Neuron (in vitro differentiated cells): ENCODE results near the gene HDAC4.

Experiments used
- H2AFZ ChIP-seq: one replicate; pipeline ENCODE4 v1.6.1; 2013; ENCODE audit warnings: low read depth, mild to moderate bottlenecking, inconsistent platforms, low read length, moderate library complexity
- H3K27me3 ChIP-seq: one replicate; pipeline ENCODE4 v1.6.1; 2013; ENCODE audit warnings: low read length; ENCODE audit not compliant: insufficient read depth
- H3K36me3 ChIP-seq: one replicate; pipeline ENCODE4 v1.6.1; 2013; ENCODE audit warnings: low read length; ENCODE audit not compliant: insufficient read depth
- H3K4me1 ChIP-seq: one replicate; pipeline ENCODE4 v1.6.1; 2013; ENCODE audit warnings: low read length; ENCODE audit not compliant: insufficient read depth
- H3K4me3 ChIP-seq: 2 replicates; pipeline ENCODE4 v1.5.1; 2013; ENCODE audit warnings: mild to moderate bottlenecking, low read length, moderate library complexity
- H3K9me3 ChIP-seq: one replicate; pipeline ENCODE4 v1.6.1; 2013; ENCODE audit warnings: low read length

HDAC4 gene

GRCh38 chr2:239028253-239028619 lies 372.6 kb downstream of the HDAC4 start:
- Histone ChIP-seq H3K4me1 (no peaks in the 10 kb centered on the region), H3K27me3 (peaks cover 3% of the 10 kb centered on the region), H3K9me3 (no peaks in the 10 kb centered on the region), H2AFZ (no peak overlapping the region), H3K4me3 (no peak overlapping the region), H3K36me3 (no peaks in the 10 kb centered on the region)

GRCh38 chr2:239027391-239028252 lies 373.2 kb downstream of the HDAC4 start:
- H3K36me3 ChIP-seq = no peaks in the 10 kb centered on the region
- no peaks in the 10 kb centered on the region for H3K9me3 ChIP-seq
- peaks cover 5% of the 10 kb centered on the region for H3K27me3 ChIP-seq
- H3K4me3 ChIP-seq = no peak overlapping the region
- no peaks in the 10 kb centered on the region for H3K4me1 ChIP-seq
- H2AFZ ChIP-seq = no peak overlapping the region

- no peaks in the 10 kb centered on the region for H3K4me1 ChIP-seq
- peaks cover 6% of the 10 kb centered on the region for H3K27me3 ChIP-seq
- H2AFZ ChIP-seq = no peak overlapping the region
- no peaks in the 10 kb centered on the region for H3K9me3 ChIP-seq
- H3K4me3 ChIP-seq = no peak overlapping the region
- no peaks in the 10 kb centered on the region for H3K36me3 ChIP-seq
Measured at GRCh38 chr2:239026711-239027361, 374.0 kb downstream of the HDAC4 start.

GRCh38 chr2:239025951-239026461 lies 374.8 kb downstream of the HDAC4 start:
- Histone ChIP-seq H3K4me3 (no peak overlapping the region), H2AFZ (no peak overlapping the region), H3K4me1 (no peaks in the 10 kb centered on the region), H3K36me3 (no peaks in the 10 kb centered on the region), H3K27me3 (peaks cover 6% of the 10 kb centered on the region), H3K9me3 (no peaks in the 10 kb centered on the region)

GRCh38 chr2:239025096-239025801 lies 375.6 kb downstream of the HDAC4 start:
- Histone ChIP-seq H3K27me3 (peaks cover 6% of the 10 kb centered on the region), H3K36me3 (no peaks in the 10 kb centered on the region), H2AFZ (no peak overlapping the region), H3K9me3 (no peaks in the 10 kb centered on the region), H3K4me1 (no peaks in the 10 kb centered on the region), H3K4me3 (no peak overlapping the region)

DNA sequence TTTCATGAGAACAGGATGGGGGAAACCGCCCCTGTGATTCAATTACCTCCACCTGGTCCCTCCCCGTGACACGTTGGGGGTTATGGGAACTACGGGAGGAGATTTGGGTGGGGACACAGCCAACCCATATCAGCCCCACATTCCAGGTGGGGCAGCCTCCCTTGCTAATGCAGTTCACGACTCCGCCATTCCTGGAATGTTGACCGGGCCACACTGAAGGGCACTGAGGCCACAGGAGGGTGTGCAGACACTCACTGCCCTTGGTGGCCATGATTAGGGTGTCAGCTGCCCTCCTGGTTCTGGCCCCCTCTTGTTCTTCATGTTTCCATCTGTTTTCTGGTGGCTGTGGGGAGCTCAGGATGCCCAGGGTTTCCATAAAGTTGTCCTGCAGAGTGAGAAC lies 376.6 kb downstream of the HDAC4 start:
- Histone ChIP-seq H3K9me3 (no peaks in the 10 kb centered on the region), H3K4me1 (no peaks in the 10 kb centered on the region), H3K4me3 (no peak overlapping the region), H2AFZ (no peak overlapping the region), H3K36me3 (no peaks in the 10 kb centered on the region), H3K27me3 (peaks cover 6% of the 10 kb centered on the region)

DNA sequence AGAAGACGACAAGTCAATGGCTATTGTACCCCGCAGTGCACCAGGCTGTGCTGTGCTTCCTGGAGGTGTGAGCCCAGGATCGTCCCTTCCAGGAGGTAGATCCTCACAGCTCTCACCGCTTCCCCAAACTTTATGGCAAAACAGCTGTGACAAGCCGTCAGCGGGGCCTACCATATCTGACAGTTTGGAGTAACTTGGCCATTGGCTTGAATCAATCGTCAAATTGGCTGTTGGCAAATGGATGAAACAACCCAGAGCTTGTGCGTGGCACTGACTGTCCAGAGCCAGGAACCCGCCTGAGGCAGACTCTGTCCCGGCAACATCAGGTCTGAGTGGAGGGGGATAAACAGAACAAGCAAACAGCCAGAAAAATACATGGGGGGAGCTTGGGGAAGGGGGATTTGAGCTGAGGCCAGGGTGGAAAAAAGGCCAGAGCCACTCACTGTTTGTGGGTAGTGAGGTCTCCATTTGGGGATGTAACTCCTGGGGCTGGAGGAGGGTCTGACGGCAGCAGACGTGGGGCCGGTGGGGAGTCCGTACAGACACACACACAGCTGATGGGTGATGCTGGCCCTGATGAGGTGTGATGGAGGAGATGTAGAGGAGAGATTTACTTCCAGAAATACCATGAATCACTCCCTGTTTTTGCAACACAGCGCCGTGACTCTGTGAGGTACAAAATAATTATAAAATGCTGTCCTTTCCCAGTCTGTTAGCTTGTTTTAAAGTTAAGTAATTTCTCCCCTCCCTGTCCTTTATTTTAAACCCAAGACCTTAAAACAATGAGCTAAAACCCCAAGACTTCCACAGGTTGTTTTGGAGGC lies 378.2 kb downstream of the HDAC4 start:
- no peak overlapping the region for H3K4me3 ChIP-seq
- H3K36me3 ChIP-seq = no peaks in the 10 kb centered on the region
- H3K9me3 ChIP-seq = no peaks in the 10 kb centered on the region
- H2AFZ ChIP-seq = no peak overlapping the region
- H3K27me3 ChIP-seq = peaks cover 6% of the 10 kb centered on the region
- no peaks in the 10 kb centered on the region for H3K4me1 ChIP-seq

DNA sequence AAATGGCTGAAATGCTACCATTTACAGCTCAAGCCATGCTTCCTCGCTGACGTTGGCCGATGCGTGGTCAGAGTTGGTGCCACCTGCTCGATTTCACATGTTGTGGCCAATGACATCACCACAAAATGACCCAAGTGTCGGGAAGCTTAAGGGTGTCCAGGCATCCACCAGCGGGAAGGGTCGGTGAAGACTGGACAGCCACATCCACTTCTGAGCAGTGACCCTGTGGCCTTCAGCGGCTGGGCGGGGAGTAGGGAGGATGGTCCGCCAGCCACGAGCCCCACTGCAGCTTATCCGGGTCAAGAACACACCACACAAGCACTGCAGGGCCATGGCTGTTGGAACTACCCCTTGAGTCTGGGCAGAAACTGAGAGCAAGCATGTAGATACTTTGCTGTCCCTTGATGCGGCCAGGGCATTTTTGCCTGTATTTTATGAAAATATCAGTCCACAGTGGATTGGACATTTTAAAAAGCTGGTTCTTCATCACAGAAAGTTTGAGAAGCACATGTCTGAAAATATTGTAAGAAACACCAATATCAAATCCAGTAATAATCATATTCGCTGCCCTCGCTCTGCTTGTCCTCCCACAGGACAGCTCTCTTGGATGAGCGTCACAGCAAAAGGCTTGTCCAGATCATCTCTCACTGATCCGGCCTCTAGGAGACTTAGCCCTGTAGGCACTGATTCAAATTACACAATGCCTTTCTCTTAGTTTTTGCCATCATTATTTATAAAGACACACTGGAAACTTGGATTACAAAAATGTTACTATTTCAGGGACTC lies 379.0 kb downstream of the HDAC4 start:
- no peaks in the 10 kb centered on the region for H3K4me1 ChIP-seq
- H3K36me3 ChIP-seq = no peaks in the 10 kb centered on the region
- no peak overlapping the region for H2AFZ ChIP-seq
- no peaks in the 10 kb centered on the region for H3K9me3 ChIP-seq
- H3K27me3 ChIP-seq = peaks cover 6% of the 10 kb centered on the region
- H3K4me3 ChIP-seq = no peak overlapping the region

DNA sequence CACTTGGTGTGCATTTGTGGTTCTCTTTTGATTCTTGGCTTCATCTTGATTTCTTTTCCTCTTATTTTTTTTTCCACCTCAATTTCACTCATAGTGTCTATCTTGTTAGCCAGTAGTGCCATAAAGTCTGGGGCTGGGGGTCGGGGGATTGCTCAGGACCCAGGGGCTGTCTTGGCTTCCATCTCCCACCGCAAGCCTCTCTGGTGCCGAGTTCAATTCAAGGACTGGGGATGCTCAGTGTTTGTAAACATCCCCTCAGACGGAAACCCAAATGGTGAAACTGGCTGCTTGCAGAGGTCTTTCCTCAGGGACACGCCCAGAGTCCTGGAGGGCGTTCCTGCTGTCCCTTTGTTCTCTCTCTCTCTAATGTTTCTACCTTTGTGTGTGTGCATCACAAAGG lies 379.6 kb downstream of the HDAC4 start:
- Histone ChIP-seq H3K27me3 (peaks cover 6% of the 10 kb centered on the region), H3K36me3 (no peaks in the 10 kb centered on the region), H3K4me3 (no peak overlapping the region), H3K9me3 (no peaks in the 10 kb centered on the region), H2AFZ (no peak overlapping the region), H3K4me1 (no peaks in the 10 kb centered on the region)

- no peaks in the 10 kb centered on the region for H3K9me3 ChIP-seq
- H3K36me3 ChIP-seq = no peaks in the 10 kb centered on the region
- peaks cover 6% of the 10 kb centered on the region for H3K27me3 ChIP-seq
- no peaks in the 10 kb centered on the region for H3K4me1 ChIP-seq
- no peak overlapping the region for H2AFZ ChIP-seq
- H3K4me3 ChIP-seq = no peak overlapping the region
Measured at GRCh38 chr2:239020541-239021041, 380.2 kb downstream of the HDAC4 start.

DNA sequence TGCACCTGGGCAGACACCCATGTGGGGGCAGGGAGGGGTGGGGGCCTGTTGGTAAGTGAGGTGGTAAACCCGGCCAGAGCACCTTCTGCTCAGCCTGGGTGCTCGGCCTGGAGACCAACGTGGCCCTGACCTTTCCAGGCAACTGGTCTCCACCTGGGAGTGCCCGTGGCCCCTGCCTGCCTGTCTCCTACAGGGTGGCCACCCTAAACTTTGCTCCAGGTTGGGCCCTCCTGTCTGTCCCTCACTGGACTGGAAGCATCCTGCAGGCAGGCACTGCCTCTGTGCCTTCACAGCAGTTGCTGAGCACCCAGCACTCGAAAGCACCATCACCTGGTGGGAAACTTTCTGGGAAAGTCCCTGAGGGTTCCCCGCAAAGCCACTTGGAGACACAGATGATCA lies 381.6 kb downstream of the HDAC4 start:
- Histone ChIP-seq H3K27me3 (peaks cover 6% of the 10 kb centered on the region), H3K36me3 (no peaks in the 10 kb centered on the region), H3K9me3 (no peaks in the 10 kb centered on the region), H3K4me3 (no peak overlapping the region), H3K4me1 (no peaks in the 10 kb centered on the region), H2AFZ (no peak overlapping the region)
